ENCODE results near the gene WNT7B.

WNT7B gene

DNA sequence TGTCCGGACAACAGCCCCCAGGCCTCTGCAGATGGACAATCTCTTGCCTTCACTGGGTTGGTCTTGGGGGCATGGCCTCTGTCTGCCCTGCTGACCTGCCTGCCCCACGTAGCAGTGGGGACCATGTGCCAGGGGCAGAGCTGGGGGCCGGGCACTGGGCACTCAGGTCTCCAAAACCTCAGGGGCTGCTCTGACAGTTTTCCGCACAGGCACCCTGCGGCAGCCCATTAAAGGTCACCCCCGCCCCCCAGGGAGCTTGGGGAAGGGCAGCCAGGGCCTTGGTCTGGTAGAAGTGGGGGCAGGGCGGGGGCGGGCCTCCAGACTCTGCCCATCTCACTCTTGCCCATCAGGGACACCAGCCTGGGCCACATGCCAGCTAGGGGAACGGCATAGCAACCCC, 49.9 kb downstream of the WNT7B start:
- DNase-seq (ENCODE audit: low spot score), result no peak

DNA sequence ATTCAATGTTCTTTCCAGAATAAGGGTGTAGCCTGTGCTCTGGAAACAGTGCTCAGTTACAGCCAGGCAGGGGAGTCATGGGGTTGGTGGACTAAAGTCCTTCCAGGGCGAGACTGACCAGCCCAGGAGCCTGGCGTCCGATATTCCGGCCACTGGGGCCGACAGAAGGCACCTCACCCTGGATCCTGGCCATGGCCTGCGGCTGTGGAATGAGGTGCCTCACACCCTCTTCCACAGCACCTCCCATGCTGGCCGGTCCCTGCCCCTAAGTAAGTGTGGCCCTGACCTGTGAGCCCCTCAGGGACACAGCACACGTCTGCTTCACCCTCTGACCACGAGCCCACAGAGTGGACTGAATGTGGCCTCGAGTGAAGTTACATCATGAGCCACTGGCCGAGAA, 50.5 kb downstream of the WNT7B start:
- no peak for DNase-seq (ENCODE audit: low spot score)

DNA sequence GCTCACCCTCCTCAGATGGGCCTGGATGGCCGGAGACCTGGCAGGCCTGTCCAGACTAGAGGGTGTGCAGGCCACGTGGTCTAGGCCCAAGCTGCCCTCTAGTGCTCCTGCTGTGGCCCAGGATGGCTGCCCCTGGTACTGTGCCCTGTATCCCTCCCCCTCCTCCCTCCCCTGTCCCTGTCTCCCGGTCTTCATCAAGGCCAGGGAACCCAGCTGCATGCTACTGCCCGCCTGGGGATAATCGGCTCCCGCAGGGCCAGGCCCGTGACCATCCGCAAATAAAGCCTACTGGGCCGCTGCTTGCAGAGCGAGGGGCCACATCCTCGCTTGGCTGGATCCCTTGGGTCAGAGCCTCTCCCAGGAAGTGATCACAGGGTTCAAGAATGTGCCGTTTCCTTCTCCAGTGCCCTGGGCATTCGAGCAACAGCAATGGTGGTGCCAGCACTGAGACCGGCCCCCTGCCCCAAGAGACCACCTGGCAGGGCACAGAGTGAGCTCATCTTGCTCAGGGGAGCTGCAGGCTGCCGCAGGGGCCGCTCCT, 51.1 kb downstream of the WNT7B start:
- DNase-seq (ENCODE audit: low spot score), result no peak

DNA sequence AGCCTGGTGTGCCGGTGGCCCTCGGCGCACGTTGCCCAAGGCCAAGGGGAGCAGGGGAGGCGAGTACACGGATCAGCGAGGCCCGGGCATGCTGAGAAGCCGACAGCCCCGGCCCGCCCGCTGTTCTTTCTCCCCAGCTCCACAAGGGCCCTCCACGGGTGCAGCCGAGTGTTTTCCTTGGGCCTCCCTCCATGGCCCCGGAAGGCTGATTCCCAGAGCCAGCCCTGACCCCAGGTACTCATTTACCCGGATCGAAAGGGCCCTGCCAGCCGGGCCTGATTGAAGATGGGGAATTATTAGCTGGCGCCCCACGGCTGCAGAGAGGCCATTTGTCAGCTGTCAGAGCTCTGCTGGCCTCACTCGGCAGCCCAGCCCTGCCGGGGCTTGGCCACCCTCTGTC, 53.1 kb downstream of the WNT7B start:
- no peak for DNase-seq (ENCODE audit: low spot score)

DNA sequence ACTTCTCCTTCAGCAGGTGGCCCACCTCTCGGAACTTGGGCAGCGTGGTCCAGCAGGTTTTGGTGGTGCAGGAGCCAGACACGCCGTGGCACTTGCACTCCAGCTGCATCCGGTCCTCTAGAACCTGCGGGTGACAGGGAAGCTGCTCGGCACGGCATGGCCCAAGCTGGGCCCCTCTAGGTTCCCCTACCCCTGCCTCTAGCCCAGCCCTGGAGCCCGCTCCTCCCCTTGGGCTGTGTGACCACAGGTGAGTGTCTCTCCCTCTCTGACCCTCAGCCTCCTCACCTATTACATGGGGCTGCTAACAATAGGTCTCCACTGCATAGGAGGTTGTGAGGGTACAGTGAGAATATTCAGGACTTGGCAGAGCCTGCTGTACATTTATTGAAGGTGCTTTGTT, 53.8 kb downstream of the WNT7B start:
- no peak for DNase-seq (ENCODE audit: low spot score)

DNA sequence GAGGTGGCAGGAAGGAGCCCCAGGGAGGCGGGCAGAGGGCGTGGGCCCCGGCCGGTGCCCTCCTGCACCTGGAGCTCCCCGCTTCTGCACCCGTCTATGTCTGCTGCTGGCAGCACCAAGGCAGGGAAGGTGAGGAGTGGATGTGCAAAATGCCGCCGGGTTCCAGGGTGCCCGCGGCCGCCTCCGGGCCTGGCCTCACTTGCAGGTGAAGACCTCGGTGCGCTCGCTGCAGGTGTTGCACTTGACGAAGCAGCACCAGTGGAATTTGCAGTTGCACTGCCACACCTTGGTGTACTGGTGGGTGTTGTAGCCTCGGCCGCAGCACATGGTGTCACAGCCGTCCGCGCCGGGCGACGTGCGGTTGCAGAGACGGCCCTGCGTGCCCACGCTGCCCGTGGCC, 54.3 kb downstream of the WNT7B start:
- no peak for DNase-seq (ENCODE audit: low spot score)

DNA sequence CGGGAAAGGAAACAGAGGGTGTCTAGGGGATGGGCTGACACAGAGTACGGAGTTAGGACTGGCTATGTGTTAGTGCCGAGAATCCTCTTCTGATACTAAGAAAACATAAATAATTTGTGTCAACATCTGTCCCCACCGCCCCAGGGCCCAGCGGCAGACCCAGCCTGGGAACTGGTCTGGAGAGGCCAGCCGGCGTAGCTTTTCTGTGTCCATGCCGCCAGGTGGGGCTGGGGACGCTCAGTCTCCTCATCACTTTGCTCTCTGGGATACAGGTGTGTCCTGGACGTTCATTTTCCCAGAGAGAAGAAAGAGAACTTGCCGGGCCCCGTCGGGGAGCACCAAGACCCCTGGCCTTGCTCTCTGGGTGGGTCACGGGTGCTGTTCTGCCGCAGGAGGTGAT, 54.7 kb downstream of the WNT7B start:
- DNase-seq (ENCODE audit: low spot score), result no peak

DNA sequence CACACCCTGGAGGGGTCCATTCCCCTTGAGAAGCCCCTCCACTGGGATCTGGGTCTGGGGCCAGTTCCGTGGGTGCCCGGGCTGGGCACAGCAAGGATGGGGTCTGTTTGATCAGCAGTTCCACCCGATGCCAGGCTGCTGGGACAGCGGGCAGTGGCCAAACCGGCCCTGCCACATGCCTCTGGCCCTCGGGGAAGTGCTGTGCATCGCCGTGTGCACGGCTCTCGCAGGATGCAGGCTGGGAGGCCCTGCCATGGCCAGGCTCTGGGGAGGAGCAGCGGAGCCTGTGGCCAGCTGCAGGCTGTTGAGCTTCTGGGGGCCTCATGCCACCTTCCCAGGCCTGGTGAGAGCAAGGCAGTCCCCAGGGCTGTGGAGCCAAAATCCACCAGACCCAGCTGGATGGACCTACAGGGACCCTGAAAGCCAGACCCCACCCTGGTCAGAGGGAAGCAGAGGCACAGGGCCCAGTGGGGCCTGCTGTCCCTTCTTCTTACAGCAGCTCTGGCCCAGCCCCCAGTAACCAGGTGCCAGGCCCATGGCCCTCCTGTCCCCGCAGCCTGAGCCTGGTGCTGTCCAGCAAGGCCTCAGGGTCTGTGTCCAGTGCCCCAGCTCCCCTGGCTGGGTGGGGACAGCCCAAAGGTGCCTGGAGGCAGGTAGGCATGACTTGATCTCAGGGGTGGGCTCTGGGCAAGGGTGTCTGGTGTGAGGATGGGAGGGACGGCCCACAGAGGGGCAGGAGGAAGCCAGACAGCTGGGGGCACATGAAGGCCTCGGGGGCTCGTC, 57.3 kb downstream of the WNT7B start:
- no peak for DNase-seq (ENCODE audit: low spot score)

DNA sequence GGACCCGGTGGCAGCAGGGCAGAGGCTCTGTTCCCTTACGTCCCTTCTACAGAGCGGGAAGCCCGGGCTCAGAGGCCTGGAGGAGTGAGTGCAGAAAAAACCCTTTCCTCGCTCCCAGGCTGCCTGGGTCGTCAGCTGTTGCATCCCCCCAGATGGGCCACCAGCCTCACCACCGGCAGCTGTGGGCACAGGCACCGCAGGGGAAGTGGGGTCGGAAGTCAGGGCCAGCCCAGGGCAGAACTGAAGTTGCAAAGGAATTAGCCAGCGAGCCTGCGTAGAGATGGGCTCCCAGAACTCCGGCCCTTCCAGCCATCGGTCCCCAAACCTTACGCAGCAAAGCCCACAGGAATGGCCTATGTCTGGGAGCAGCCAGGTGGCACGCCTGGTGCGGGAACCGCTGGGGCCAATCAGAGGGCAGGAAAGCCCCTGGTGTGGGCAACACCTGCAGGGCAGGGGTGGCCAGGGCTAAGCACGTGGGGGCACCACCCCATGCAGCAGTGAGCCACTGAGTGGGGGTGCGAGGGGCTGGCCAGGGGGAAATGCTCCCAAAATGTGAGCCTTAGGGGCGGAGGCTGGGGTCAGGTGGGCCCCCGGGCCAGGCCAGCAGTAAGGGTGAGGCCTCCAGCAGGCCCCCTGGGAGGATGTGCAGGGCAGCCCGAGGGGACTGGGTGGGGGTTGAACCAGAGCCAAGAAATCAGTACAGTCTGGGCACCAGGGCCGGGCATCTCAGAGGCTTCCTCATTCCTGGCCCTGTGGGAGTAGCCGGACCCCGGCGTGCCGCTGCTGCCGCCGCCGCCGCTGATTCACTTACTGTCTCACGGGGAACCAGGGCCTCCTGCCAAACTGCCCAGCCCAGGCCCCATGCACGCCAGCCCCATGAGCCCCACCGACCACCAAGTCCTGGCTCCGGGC, 58.2 kb downstream of the WNT7B start:
- no peak for DNase-seq (ENCODE audit: low spot score)

DNA sequence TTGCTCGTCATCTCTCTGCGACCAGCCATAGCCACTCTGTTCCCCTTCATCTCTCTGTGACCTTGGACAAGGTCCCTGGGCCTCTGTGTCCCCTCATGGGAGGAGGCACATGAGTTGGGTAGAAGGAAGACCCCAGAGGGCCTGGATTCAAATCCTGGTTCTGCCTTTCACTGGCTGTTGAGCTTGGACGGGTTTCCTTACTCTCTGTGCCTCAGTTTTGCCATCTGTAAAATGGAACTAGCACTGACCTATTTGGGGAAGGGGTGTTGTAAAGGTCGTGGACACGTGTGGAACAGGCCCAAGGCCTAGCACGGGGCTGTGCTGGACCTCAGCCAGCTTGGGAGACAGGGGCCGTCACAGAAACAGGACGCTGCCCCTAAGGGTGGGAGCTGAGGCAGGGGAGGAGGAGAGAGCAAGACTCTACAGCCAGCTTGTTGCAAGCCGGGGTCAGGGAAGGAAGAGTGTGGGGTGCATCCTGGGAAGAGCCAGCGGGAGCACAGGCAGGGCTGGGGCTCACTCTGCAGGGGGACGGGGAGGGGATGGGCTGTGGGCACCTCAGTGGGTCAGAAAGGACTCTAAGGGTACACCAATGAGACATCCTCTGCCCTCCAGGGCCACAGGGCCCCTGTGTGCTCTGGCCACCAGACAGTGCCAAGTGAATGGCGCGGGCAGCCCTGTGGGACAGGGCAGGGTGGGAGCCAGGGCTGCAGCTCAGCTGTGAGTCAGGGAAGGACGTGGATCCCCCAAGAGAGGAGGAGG, 59.1 kb downstream of the WNT7B start:
- no peak for DNase-seq (ENCODE audit: low spot score)

DNA sequence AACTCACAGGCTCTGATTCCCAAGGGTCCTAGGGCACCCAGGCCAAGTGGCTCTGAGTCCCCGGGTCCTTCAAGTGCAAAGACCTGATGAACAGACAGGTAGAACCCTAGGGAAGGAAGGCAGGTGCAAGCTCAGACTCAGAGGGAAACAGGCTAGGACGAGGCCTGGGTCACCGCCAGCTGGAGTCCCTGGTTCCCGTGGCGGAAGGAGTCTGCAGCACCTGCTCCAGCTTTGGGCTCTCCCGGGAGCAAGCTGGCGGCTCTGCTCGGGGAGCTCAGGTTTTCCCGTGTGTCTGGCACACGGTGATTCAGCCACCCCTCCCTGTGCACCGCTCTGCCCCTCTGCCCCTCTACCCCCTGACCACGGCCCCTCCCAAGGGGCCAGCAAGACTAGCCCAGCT, 59.8 kb downstream of the WNT7B start:
- DNase-seq (ENCODE audit: low spot score), result no peak

DNA sequence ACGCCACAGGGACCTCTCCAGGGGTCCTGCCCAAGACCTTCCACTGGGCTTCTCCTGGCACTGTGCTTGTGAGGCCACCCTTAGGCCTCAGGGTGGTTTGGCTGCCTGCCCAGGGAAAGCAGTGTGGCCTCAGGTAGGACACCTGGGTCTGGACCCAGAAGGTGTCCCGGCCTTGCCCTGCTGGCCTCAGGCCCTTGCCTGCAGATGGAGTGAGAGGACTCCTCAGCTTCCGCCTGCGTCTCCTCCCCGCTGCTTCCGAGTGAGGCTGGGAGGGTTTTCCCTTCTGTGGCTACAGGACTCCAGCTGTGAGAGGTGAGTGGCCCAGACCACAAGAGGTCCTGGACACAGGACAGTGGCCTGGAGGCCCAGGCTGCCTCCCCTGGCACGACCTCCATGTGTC, 60.4 kb downstream of the WNT7B start:
- DNase-seq (ENCODE audit: low spot score), result no peak

DNA sequence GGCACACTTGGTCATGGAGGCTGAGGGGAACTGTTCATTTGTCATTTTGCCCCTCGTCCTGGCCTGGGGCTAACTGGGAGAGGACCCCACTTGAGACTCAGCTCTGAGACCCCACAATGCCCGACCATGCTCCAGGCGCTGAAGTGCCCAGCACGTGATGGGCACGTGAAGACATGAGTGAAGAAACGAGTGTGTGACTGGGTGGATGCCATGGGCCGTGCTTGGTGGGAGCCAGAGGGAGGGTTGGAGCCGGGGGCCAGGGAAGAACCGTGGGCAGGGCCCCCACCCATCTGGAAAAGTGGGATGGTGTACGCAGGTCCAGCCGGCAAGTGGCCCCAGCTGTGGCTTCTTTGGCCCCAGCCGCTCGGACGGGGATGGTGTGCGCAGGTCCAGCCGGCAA, 61.1 kb downstream of the WNT7B start:
- no peak for DNase-seq (ENCODE audit: low spot score)

DNA sequence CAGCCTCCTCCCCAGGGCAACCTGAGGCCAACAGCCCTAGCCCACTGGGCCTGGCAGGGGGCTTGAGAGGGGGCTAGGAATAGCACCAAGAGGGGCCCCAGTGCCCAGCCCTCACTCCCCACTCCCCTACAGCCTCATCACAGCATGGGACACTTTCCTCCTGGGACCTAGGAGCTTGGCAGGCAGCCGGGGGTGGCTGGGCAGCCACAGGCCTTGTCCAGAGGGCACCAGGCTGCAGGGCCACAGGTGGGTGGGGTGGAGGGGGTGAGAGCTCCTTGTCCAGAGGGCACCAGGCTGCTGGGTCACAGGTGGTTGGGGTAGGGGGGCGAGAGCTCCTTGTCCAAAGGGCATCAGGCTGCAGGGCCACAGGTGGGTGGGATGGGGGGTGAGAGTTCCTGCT, 61.8 kb downstream of the WNT7B start:
- no peak for DNase-seq (ENCODE audit: low spot score)

DNA sequence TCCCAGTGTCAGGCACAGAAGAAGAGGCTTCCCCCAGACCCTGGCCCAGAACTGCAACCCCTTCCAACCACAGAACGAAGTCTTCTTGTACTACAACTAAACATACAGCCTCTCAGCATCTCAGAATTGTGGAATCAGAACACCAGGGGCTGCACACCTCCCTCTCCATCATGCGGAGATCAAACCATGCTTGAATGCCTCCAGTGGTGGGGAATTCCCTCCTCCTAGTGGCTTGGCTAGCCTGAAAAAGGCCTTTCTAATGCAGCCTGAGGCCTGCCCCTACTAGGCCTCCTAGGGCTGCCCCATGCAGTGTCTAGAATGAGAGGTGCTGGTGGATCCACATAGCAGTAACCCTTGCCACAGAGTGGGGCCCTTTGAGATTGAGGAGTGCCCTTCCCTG, 62.7 kb downstream of the WNT7B start:
- DNase-seq (ENCODE audit: low spot score), result no peak

DNA sequence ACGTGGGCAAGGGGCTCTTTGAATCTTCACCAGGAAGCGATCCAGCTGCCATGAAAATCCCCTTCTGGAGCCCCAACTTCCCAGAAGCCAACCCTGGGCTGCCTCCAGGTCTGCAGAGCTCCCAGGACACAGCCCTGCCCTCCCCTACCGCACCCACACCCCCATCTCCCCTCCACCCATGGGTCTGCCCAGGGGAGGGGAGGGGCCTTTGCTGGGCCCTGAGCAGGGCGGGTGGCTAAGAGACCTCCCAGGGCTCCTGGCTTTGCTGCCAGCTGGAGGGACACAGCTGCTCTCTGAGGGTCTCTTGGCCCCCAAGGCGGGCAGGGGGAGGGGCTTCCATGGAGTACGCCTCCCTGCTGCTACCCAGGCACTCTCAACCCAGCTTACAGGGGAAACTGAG, 64.1 kb downstream of the WNT7B start:
- DNase-seq (ENCODE audit: low spot score), result no peak

DNA sequence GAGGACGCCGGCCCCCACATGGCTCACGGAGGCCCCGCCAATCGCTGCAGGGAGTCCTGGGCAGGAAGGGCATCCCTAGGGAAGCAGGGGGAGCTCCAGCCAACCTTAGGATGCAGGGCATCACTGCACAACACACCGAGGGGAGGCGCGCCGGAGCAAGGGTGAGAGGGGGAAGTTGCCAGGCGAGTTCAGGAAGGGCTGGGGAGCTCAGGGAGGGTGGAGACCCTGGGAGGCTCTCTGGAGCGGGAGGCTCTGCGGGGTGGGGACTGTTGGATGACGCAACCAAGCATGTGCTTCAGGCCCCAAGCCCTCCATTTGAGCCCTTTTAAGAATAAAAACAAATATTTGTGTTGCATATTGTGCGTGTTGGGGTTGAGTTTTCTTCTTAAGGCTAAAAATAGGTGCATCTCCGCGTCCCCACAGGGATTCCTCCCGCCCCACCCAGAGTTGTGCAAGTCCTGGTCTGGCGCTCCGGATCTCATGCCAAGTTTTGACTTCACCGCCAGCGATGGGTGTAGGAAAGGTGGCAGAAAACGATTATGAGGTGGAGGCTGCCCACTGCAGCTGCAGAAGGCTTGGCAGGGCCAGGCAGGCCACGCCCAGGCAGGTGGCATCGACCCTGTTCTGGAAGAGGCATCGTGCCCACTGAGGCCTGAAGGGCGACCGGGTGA, 65.2 kb downstream of the WNT7B start:
- DNase-seq (ENCODE audit: low spot score), result no peak

DNA sequence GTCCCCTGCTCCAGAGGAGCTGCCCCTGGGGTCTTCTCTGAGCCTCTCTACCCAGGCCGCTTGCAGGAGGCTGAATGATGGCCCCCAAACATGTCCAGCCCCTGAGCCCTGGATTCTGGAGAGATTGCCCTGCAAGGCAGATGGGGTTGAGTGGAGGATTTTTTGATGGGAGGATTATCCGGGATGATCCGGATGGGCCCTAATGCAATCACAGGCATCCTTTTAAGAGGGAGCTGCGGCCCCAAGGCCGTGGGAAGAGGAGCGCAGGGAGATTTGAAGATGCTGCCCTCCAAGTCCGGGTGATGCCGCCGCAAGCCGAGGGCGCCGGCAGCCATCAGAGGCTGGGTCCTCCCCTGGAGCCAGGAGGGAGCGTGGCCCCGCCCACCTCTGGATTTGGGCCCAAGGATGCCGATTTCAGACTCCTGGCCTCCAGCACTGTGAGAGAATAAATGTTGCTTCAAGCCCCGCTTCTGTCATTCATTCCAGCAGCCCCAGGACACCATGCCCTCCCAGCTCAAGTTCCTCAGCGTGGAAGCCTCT, 66.0 kb downstream of the WNT7B start:
- DNase-seq (ENCODE audit: low spot score), result no peak

DNA sequence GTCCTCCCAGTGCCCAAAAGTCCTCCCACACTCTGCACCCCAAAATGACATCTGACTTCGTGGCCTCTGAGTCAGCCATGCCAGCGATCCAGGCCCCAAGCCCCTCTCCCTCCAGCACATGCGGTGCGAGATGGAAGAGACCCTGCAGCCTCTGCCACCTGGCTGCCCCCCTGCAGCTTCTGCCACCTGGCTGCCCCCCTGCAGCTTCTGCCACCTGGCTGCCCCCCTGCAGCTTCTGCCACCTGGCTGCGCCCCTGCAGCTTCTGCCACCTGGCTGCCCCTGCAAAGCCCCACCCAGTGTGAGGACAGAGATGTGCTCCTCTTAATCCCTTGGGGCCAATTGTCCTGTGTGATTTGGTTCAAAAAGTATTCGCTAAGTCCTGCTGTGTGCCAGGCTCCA, 68.0 kb downstream of the WNT7B start:
- DNase-seq (ENCODE audit: low spot score), result no peak

DNA sequence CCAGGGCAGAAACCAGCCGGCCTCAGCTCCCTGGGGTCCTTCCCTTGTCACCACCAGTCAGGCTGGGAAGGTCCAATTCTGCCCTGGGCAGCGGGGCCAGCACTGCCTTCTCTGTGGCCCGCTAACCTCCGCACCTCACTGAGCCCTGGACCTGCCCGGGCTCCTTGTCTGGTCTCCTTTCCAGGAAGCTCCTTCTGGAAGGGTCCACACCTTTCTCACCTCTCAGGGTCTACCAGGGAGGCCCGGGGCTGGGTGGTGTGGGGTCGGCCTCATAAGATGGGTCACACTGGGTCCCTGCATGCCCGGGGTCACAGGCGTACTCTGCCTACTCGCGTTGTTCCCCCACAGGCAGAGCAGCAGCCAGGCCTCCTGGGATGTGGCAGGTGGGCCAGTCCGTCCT, 69.0 kb downstream of the WNT7B start:
- DNase-seq (ENCODE audit: low spot score), result no peak

DNA sequence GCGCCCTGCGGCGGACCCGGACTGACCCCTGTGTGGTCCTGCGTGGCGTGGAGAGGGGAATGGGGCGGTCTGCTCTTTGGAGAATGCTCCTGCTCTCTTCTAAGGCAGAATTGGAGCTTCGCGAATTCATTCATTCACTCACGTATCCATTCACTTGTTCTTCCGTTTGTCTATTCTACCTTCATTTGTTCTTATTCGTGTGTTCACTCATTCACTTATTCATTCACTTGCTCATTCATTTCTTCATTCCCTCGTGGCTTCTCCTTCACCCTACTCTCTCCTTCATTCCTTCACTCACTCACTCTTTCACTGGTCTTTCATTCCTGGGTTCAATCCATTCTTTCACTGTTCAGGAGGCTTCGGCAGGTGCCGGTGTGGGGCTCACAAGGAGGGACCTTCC, 69.6 kb downstream of the WNT7B start:
- DNase-seq (ENCODE audit: low spot score), result no peak

DNA sequence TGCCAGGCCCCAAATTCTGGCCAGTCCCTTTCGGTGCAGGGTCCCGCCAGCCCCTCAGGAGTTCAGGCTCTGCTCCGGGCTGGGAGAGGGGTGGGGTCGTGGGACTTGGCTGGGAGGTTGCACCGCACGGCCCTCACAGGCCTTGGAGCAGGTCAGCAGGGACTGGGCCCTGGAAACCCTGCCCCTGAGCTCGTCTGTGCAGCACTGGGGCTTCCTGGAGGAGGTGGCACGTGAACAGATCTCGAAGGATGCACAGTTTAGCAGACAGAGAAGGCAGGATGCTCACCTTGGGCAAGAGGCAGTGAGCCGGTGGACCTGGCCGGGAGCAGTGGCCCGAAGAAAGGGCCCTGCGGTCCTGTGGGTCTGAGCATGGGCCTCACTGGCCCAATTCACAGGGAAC, 70.0 kb downstream of the WNT7B start:
- no peak for DNase-seq (ENCODE audit: low spot score)

Measured in HuH-7.5 (cell line).